Uterus (tissue), 4 donors: ENCODE results near the gene SV2B. TPM values are rescaled to one million over a fixed set of nuclear protein-coding genes. Genes with fewer than 3 reads are reported as not detected.

Experiments
- DNase-seq, 2 donors: peaks; one replicate each; pipeline ENCODE4 v3.0.0-alpha.2; 2019 to 2020
- H3K27ac ChIP-seq, 2 donors: fragments of 200-600 bp; sonication (generic); 1 replicate in 1 of 2; 2 replicates in 1 of 2; pipeline ENCODE4 v1.5.1; 2016 to 2018
- H3K27me3 ChIP-seq, 2 donors: fragments of 200-600 bp; sonication (generic); one replicate each; pipeline ENCODE4 v1.5.1; 2018 to 2019; ENCODE audit warnings: control low read depth in 1 of 2
- H3K36me3 ChIP-seq, 2 donors: fragments of 200-600 bp; sonication (generic); one replicate each; pipeline ENCODE4 v1.5.1; 2019; ENCODE audit warnings: control low read depth in 1 of 2
- H3K4me1 ChIP-seq, 2 donors: fragments of 200-600 bp; sonication (generic); one replicate each; pipeline ENCODE4 v1.5.1; 2018 to 2019; ENCODE audit warnings: control low read depth in 1 of 2
- H3K4me3 ChIP-seq, 2 donors: fragments of 200-600 bp; sonication (generic); 1 replicate in 1 of 2; 2 replicates in 1 of 2; pipeline ENCODE4 v1.5.1; 2018 to 2019; ENCODE audit warnings: mild to moderate bottlenecking in 1 of 2
- H3K9me3 ChIP-seq, 2 donors: fragments of 200-600 bp; sonication (generic); one replicate each; pipeline ENCODE4 v1.5.1; 2019; ENCODE audit warnings: control low read depth in 1 of 2
- CTCF ChIP-seq, 4 experiments: fragments of 200-600 bp in 2 of 4; fragments of 450-650 bp in 2 of 4; sonication (generic) in 2 of 4; IDR thresholded peaks; one replicate each; pipeline ENCODE4 v1.5.1; 2016 to 2019; ENCODE audit warnings: antibody characterized with exemption in 4 of 4, mild to moderate bottlenecking in 2 of 4, moderate library complexity in 1 of 4
- POLR2A ChIP-seq, 2 donors: fragments of 450-650 bp; IDR thresholded peaks; one replicate each; pipeline ENCODE4 v1.6.1; 2016; ENCODE audit warnings: antibody characterized with exemption in 2 of 2, mild to moderate bottlenecking in 1 of 2, moderate library complexity in 1 of 2
- intact Hi-C: fragments of 100-400 bp; cut with DNase I; formaldehyde crosslinking; loops from one replicate; pipeline ENCODE4 v1.15.1; 2023; ENCODE audit warnings: low total_unique reads
- total RNA-seq, 4 donors: library from RNA; depleted of rRNA in 3 of 4; stranded (reverse); fragments of >200 nt in 3 of 4; gene quantifications; one replicate each; pipeline versions ENCODE4 v1.1.0 to v1.2.4, GENCODE V29; 2014 to 2023
- donor health status: DM: yes; HTN: yes; CAD: no.

SV2B gene
- total RNA-seq, 4 donors from 2014 or later, result 0.26 to 1.1 (median 0.87) TPM

DNA sequence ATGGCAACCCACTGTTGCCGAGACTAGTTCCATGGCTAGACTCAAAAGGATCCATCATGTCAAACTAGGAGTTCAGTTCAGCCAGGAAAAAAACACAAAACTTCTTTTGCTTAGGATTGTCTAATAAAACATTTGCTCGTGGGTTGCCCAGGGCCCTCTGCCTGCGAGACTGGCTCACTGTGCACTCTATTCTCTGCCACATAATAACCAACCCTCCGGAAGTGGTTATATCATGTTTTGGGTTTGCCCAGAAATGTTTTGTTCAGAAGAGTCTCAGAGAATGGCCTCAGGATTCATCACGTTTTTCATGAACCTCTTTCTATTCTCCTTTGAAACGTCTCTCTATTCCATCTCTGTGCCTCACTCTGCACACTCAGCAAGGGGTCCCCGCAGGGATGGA lies 216.1 kb downstream of the SV2B start:
- no peaks in the 10 kb centered on the region for H3K4me1 ChIP-seq
- no peaks in the 10 kb centered on the region for H3K27me3 ChIP-seq
- intact Hi-C loops, result no loop called here
- H3K27ac ChIP-seq, result no peak overlapping the region
- no peak overlapping the region for H3K4me3 ChIP-seq
- no peak for DNase-seq
- TF ChIP-seq POLR2A (IDR thresholded peaks at IDR 0.05) (no peak), CTCF (IDR thresholded peaks at IDR 0.05) (no peak)
- no peaks in the 10 kb centered on the region for H3K36me3 ChIP-seq
- H3K9me3 ChIP-seq, result no peaks in the 10 kb centered on the region

- intact Hi-C loops, result no loop called here
Measured at GRCh38 chr15:91318516-91318915, 218.5 kb downstream of the SV2B start.

DNA sequence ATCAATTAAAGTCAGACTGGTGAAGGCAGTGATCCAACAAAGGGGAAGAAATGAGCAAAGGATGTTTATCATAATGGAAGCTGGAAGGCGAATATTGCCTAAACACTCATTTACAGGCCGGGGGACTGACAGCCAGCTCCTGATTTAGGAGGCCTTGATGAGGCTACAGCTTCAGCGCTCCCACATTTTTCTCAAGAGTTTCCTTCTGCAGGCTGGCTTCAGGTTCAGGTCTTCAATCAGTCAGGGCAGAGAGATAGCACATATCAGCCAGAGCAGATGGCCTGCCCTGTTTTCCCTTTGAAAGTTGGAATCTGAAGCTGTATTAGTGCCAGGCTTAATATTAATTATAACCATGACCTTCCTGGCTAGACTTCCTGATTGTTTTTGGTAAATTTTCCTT lies 218.9 kb downstream of the SV2B start:
- intact Hi-C loops, result no loop called here
- H3K27ac ChIP-seq, result no peak overlapping the region
- H3K4me1 ChIP-seq, result no peaks in the 10 kb centered on the region
- TF ChIP-seq CTCF (IDR thresholded peaks at IDR 0.05), result no peak
- no peak for TF ChIP-seq POLR2A (IDR thresholded peaks at IDR 0.05)
- H3K27me3 ChIP-seq, result no peaks in the 10 kb centered on the region
- no peaks in the 10 kb centered on the region for H3K36me3 ChIP-seq
- DNase-seq, result no peak
- H3K9me3 ChIP-seq, result no peaks in the 10 kb centered on the region
- no peak overlapping the region for H3K4me3 ChIP-seq

More at GRCh38 chr15:91318516-91318915, 218.5 kb downstream of the SV2B start:
- H3K9me3 ChIP-seq, result no peaks in the 10 kb centered on the region
- H3K36me3 ChIP-seq, result no peaks in the 10 kb centered on the region
- no peak overlapping the region for H3K27ac ChIP-seq
- no peak for DNase-seq
- no peak overlapping the region for H3K4me3 ChIP-seq
- H3K4me1 ChIP-seq, result no peaks in the 10 kb centered on the region
- no peaks in the 10 kb centered on the region for H3K27me3 ChIP-seq
- no peak for TF ChIP-seq POLR2A (IDR thresholded peaks at IDR 0.05)
- no peak for TF ChIP-seq CTCF (IDR thresholded peaks at IDR 0.05)

DNA sequence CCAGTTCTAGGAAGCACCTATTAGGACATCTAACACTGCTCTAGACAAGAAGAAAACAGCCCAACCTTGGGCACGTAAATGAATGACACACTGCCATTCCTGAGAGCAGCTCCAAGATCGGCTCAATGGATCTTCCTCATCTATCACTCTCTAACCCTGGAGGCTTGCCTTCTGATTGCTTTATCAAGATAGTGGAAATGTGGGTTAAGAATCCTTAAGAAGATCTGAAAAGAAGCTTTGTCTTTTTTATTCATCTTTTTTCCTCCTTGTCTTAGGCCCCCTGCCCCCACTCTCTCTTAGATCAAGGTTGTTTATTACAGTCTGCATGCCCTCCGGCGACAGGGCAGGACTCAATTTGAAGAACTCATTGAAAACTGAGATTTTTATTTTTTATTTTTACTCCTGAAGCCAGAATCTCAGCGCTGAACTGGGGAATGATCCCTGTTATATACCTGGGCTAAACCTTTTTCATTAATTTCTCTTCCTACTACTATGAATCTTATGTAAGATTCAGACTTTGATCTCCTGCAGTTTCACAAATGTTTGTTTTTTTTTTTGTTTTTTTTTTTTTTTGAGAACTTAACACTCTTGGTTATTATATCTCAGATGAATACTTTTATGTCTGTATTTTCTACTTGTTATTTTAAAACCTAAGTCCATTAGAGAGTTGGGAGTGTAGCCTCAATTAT lies 219.5 kb downstream of the SV2B start:
- no peaks in the 10 kb centered on the region for H3K4me1 ChIP-seq
- intact Hi-C loops, result no loop called here
- no peak overlapping the region for H3K27ac ChIP-seq
- no peaks in the 10 kb centered on the region for H3K9me3 ChIP-seq
- no peaks in the 10 kb centered on the region for H3K27me3 ChIP-seq
- no peak for DNase-seq
- no peak for TF ChIP-seq CTCF (IDR thresholded peaks at IDR 0.05)
- no peak for TF ChIP-seq POLR2A (IDR thresholded peaks at IDR 0.05)
- H3K36me3 ChIP-seq, result no peaks in the 10 kb centered on the region
- H3K4me3 ChIP-seq, result no peak overlapping the region

DNA sequence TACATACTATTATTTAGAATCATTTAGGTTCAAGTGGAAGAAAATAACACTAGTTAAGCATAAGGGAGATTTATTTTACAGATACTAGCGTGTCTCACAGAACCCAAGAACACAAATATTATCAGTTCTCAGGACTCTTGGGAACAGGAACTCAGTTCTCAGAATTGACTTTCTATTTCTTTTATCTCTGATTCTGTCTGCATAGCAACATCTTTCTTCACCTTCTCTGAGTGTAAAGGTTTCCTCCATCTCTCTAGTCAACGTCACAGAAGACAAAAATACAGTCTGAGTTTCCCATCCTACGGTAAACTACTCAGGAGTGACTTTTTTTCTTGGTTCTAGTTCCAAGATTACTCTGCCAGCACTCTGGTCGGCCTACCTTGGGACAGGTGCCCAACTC lies 220.0 kb downstream of the SV2B start:
- no peak overlapping the region for H3K4me3 ChIP-seq
- DNase-seq, result no peak
- H3K36me3 ChIP-seq, result no peaks in the 10 kb centered on the region
- no peaks in the 10 kb centered on the region for H3K4me1 ChIP-seq
- TF ChIP-seq POLR2A (IDR thresholded peaks at IDR 0.05) (no peak), CTCF (IDR thresholded peaks at IDR 0.05) (no peak)
- no peaks in the 10 kb centered on the region for H3K9me3 ChIP-seq
- H3K27ac ChIP-seq, result no peak overlapping the region
- H3K27me3 ChIP-seq, result no peaks in the 10 kb centered on the region
- intact Hi-C loops, result no loop called here
